Measurements from ENCODE around the gene CYP46A1.
"Not testable (repeated sequence)": the region's sequence is repeated elsewhere in the genome, so short reads cannot be mapped to it uniquely, and the experiment has no call there.

Gene CYP46A1

GRCh38 chr14:99650189-99650588 lies 33.9 kb upstream of the CYP46A1 start:
- no peaks in the 10 kb centered on the region for H3K36me3 Mint-ChIP-seq
- H3K9me3 Mint-ChIP-seq = no peaks in the 10 kb centered on the region
- DNase-seq (ENCODE audit: low spot score in 2 of 2) (no peak), ATAC-seq (no peak)
- no peaks in the 10 kb centered on the region for H3K4me1 Mint-ChIP-seq
- H3K27ac Mint-ChIP-seq = no peak overlapping the region
- no peak overlapping the region for H3K4me3 Mint-ChIP-seq

GRCh38 chr14:99651953-99652746 lies 31.9 kb upstream of the CYP46A1 start:
- no peak for ATAC-seq
- Mint-ChIP-seq H3K4me3 (no peak overlapping the region), H3K9me3 (no peaks in the 10 kb centered on the region), H3K27ac (no peak overlapping the region), H3K36me3 (no peaks in the 10 kb centered on the region), H3K4me1 (no peaks in the 10 kb centered on the region)
- DNase-seq (ENCODE audit: low spot score in 2 of 2) = no peak

GRCh38 chr14:99654235-99654985 lies 29.7 kb upstream of the CYP46A1 start:
- no peak for DNase-seq (ENCODE audit: low spot score in 2 of 2)
- H3K9me3 Mint-ChIP-seq = no peaks in the 10 kb centered on the region
- no peak for ATAC-seq
- H3K4me1 Mint-ChIP-seq = no peaks in the 10 kb centered on the region
- H3K27ac Mint-ChIP-seq = no peak overlapping the region
- H3K4me3 Mint-ChIP-seq = no peak overlapping the region
- no peaks in the 10 kb centered on the region for H3K36me3 Mint-ChIP-seq

- H3K4me1 Mint-ChIP-seq = peaks cover 5% of the 10 kb centered on the region
- ATAC-seq (no peak), DNase-seq (ENCODE audit: low spot score in 2 of 2) (no peak)
- no peaks in the 10 kb centered on the region for H3K9me3 Mint-ChIP-seq
- no peak overlapping the region for H3K4me3 Mint-ChIP-seq
- no peaks in the 10 kb centered on the region for H3K36me3 Mint-ChIP-seq
- no peak overlapping the region for H3K27ac Mint-ChIP-seq
These were observed 28.6 kb upstream of the CYP46A1 start for GRCh38 chr14:99655521-99655920.

GRCh38 chr14:99656171-99656570 lies 27.9 kb upstream of the CYP46A1 start:
- Mint-ChIP-seq H3K27ac (no peak overlapping the region), H3K9me3 (no peaks in the 10 kb centered on the region), H3K4me1 (peaks cover 5% of the 10 kb centered on the region), H3K4me3 (no peak overlapping the region), H3K36me3 (no peaks in the 10 kb centered on the region)
- DNase-seq (ENCODE audit: low spot score in 2 of 2) (no peak), ATAC-seq (no peak)

GRCh38 chr14:99657645-99658155 lies 26.4 kb upstream of the CYP46A1 start:
- Mint-ChIP-seq H3K4me1 (peaks cover 5% of the 10 kb centered on the region), H3K36me3 (no peaks in the 10 kb centered on the region), H3K27ac (no peak overlapping the region), H3K9me3 (no peaks in the 10 kb centered on the region), H3K4me3 (no peak overlapping the region)
- DNase-seq (ENCODE audit: low spot score in 2 of 2) (no peak), ATAC-seq (no peak)

GRCh38 chr14:99658218-99658845 lies 25.8 kb upstream of the CYP46A1 start:
- no peak for ATAC-seq
- no peaks in the 10 kb centered on the region for H3K9me3 Mint-ChIP-seq
- H3K4me3 Mint-ChIP-seq = no peak overlapping the region
- peaks cover 5% of the 10 kb centered on the region for H3K4me1 Mint-ChIP-seq
- no peak overlapping the region for H3K27ac Mint-ChIP-seq
- no peak for DNase-seq (ENCODE audit: low spot score in 2 of 2)
- H3K36me3 Mint-ChIP-seq = no peaks in the 10 kb centered on the region

- H3K36me3 Mint-ChIP-seq = no peaks in the 10 kb centered on the region
- H3K4me3 Mint-ChIP-seq = no peak overlapping the region
- DNase-seq (ENCODE audit: low spot score in 2 of 2) (no peak), ATAC-seq (no peak)
- H3K4me1 Mint-ChIP-seq = peaks cover 5% of the 10 kb centered on the region
- H3K9me3 Mint-ChIP-seq = no peaks in the 10 kb centered on the region
- H3K27ac Mint-ChIP-seq = no peak overlapping the region
These were observed 24.8 kb upstream of the CYP46A1 start for GRCh38 chr14:99659333-99659741.

GRCh38 chr14:99660006-99660566 lies 24.0 kb upstream of the CYP46A1 start:
- no peak for ATAC-seq
- H3K4me1 Mint-ChIP-seq = peaks cover 5% of the 10 kb centered on the region
- no peaks in the 10 kb centered on the region for H3K9me3 Mint-ChIP-seq
- no peak overlapping the region for H3K27ac Mint-ChIP-seq
- DNase-seq (ENCODE audit: low spot score in 2 of 2) = no peak
- H3K36me3 Mint-ChIP-seq = no peaks in the 10 kb centered on the region
- no peak overlapping the region for H3K4me3 Mint-ChIP-seq

GRCh38 chr14:99660794-99661193 lies 23.3 kb upstream of the CYP46A1 start:
- no peak for ATAC-seq

GRCh38 chr14:99661206-99661605 lies 22.9 kb upstream of the CYP46A1 start:
- H3K4me3 Mint-ChIP-seq; H3K27ac Mint-ChIP-seq; H3K9me3 Mint-ChIP-seq; H3K36me3 Mint-ChIP-seq; ATAC-seq; DNase-seq (ENCODE audit: low spot score in 2 of 2); H3K4me1 Mint-ChIP-seq: not testable (repeated sequence)

More at GRCh38 chr14:99660794-99661193, 23.3 kb upstream of the CYP46A1 start:
- DNase-seq (ENCODE audit: low spot score in 2 of 2) = no peak
- Mint-ChIP-seq H3K36me3 (no peaks in the 10 kb centered on the region), H3K9me3 (no peaks in the 10 kb centered on the region), H3K4me1 (peaks cover 5% of the 10 kb centered on the region), H3K4me3 (no peak overlapping the region), H3K27ac (no peak overlapping the region)

GRCh38 chr14:99662846-99663245 lies 21.3 kb upstream of the CYP46A1 start:
- Mint-ChIP-seq H3K4me1 (peaks cover 5% of the 10 kb centered on the region), H3K9me3 (no peaks in the 10 kb centered on the region), H3K27ac (no peak overlapping the region), H3K36me3 (no peaks in the 10 kb centered on the region), H3K4me3 (no peak overlapping the region)
- ATAC-seq (no peak), DNase-seq (ENCODE audit: low spot score in 2 of 2) (no peak)

GRCh38 chr14:99663386-99664057 lies 20.6 kb upstream of the CYP46A1 start:
- no peak overlapping the region for H3K4me3 Mint-ChIP-seq
- H3K27ac Mint-ChIP-seq = no peak overlapping the region
- H3K36me3 Mint-ChIP-seq = no peaks in the 10 kb centered on the region
- ATAC-seq (no peak), DNase-seq (ENCODE audit: low spot score in 2 of 2) (no peak)
- H3K4me1 Mint-ChIP-seq = peaks cover 5% of the 10 kb centered on the region
- H3K9me3 Mint-ChIP-seq = no peaks in the 10 kb centered on the region

- H3K4me3 Mint-ChIP-seq = no peak overlapping the region
- no peaks in the 10 kb centered on the region for H3K36me3 Mint-ChIP-seq
- DNase-seq (ENCODE audit: low spot score in 2 of 2) (no peak), ATAC-seq (no peak)
- peaks cover 5% of the 10 kb centered on the region for H3K4me1 Mint-ChIP-seq
- H3K9me3 Mint-ChIP-seq = no peaks in the 10 kb centered on the region
- H3K27ac Mint-ChIP-seq = no peak overlapping the region
These were observed 19.8 kb upstream of the CYP46A1 start for GRCh38 chr14:99664058-99664936.

Measured in stimulated activated effector memory CD8-positive, alpha-beta T cell treated with anti-CD3 and anti-CD28 coated beads, Interleukin-12 subunit alpha, Interleukin-12 subunit beta, amount 100 ng/mL, for 72 hours (primary cell).